ENCODE results near the gene MECR. TPM values are rescaled to one million over a fixed set of nuclear protein-coding genes. Genes with fewer than 3 reads are reported as not detected.

MECR gene
- total RNA-seq, 1 donor: 22.5 TPM

GRCh38 chr1:29243023-29243870 is 12.5 kb upstream of the MECR start:
- no peak for DNase-seq (ENCODE audit: low read depth)
- no peak for TF ChIP-seq CTCF (IDR thresholded peaks at IDR 0.05; ENCODE audit: insufficient read depth, low read depth, low read length)
- H3K4me3 ChIP-seq (ENCODE audit: low read depth, low read length): no peak overlapping the region

GRCh38 chr1:29240986-29241385 is 10.3 kb upstream of the MECR start:
- no peak for TF ChIP-seq CTCF (IDR thresholded peaks at IDR 0.05; ENCODE audit: insufficient read depth, low read depth, low read length)
- H3K4me3 ChIP-seq (ENCODE audit: low read depth, low read length): no peak overlapping the region
- no peak for DNase-seq (ENCODE audit: low read depth)

- DNase-seq (ENCODE audit: low read depth): no peak
- no peak overlapping the region for H3K4me3 ChIP-seq (ENCODE audit: low read depth, low read length)
- peak; percentile 20 for TF ChIP-seq CTCF (IDR thresholded peaks at IDR 0.05; ENCODE audit: insufficient read depth, low read depth, low read length)
Measured at GRCh38 chr1:29240400-29240837, 9.7 kb upstream of the MECR start.

- no peak overlapping the region for H3K4me3 ChIP-seq (ENCODE audit: low read depth, low read length)
- no peak for TF ChIP-seq CTCF (IDR thresholded peaks at IDR 0.05; ENCODE audit: insufficient read depth, low read depth, low read length)
- no peak for DNase-seq (ENCODE audit: low read depth)
Measured at GRCh38 chr1:29239142-29239541, 8.4 kb upstream of the MECR start.

GRCh38 chr1:29238620-29239002 is 7.9 kb upstream of the MECR start:
- TF ChIP-seq CTCF (IDR thresholded peaks at IDR 0.05; ENCODE audit: insufficient read depth, low read depth, low read length): no peak
- no peak for DNase-seq (ENCODE audit: low read depth)
- H3K4me3 ChIP-seq (ENCODE audit: low read depth, low read length): no peak overlapping the region

- peak overlapping the region; percentile 54 for H3K4me3 ChIP-seq (ENCODE audit: low read depth, low read length)
- peak; percentile 24 for DNase-seq (ENCODE audit: low read depth)
- no peak for TF ChIP-seq CTCF (IDR thresholded peaks at IDR 0.05; ENCODE audit: insufficient read depth, low read depth, low read length)
Measured at GRCh38 chr1:29237852-29238619, 7.3 kb upstream of the MECR start.

Data from fibroblast of villous mesenchyme (primary cell).